HEK293 (cell line): ENCODE data around the gene RGS4.
A peak's percentile ranks its signal among the peaks of the same experiment; 100 is the strongest.

Experiments
- CTCF ChIA-PET: fragments of 350-600 bp; formaldehyde crosslinking; extraction: SDS; loops from one replicate; lab custom pipeline; 2021; ENCODE audit warnings: antibody characterized with exemption; lab: Yijun Ruan, JAX
- POLR2A ChIA-PET: fragments of 300-600 bp; formaldehyde crosslinking; extraction: SDS; loops from one replicate; lab custom pipeline; 2020; ENCODE audit warnings: antibody characterized with exemption, inconsistent platforms; lab: Yijun Ruan, JAX
- H3K27ac ChIP-seq: fragments of 200-500 bp; sonication (Bioruptor generic); 2 replicates; pipeline ENCODE4 v1.5.1; 2014; ENCODE audit warnings: low read depth, low read length, control low read depth, inconsistent platforms; ENCODE audit errors: extremely low read depth
- H3K36me3 ChIP-seq, 2 experiments: fragments of 200-500 bp in 1 of 2; sonication (Bioruptor generic) in 1 of 2; 1 replicate in 1 of 2; 2 replicates in 1 of 2; pipeline ENCODE4 v1.5.1; 2014 to 2017; ENCODE audit warnings: inconsistent platforms in 2 of 2, low read length in 2 of 2; ENCODE audit not compliant: control insufficient read depth in 2 of 2, insufficient read depth in 1 of 2
- H3K4me1 ChIP-seq: fragments of 200-500 bp; sonication (Bioruptor generic); 2 replicates; pipeline ENCODE4 v1.5.1; 2014; ENCODE audit warnings: mild to moderate bottlenecking, low read length, inconsistent platforms; ENCODE audit not compliant: control insufficient read depth, insufficient read depth
- H3K4me3 ChIP-seq: 2 replicates; pipeline ENCODE4 v1.5.1; 2011; ENCODE audit warnings: low read depth, mild to moderate bottlenecking, control low read depth, low read length, moderate library complexity
- H3K9me3 ChIP-seq: fragments of 200-500 bp; sonication (Bioruptor generic); 2 replicates; pipeline ENCODE4 v1.5.1; 2014; ENCODE audit warnings: low read depth, low read length, inconsistent platforms; ENCODE audit not compliant: control insufficient read depth, insufficient read depth
- KLF1 ChIP-seq: fragments of 450-650 bp; formaldehyde crosslinking; IDR thresholded peaks from 2 replicates; pipeline ENCODE4 v1.5.1; 2016; ENCODE audit warnings: missing biosample characterization, missing genetic modification characterization
- KLF10 ChIP-seq: fragments of 450-650 bp; IDR thresholded peaks from 2 replicates; pipeline ENCODE4 v1.5.1; 2018; ENCODE audit warnings: missing biosample characterization, mild to moderate bottlenecking, missing genetic modification characterization
- MZF1 ChIP-seq: fragments of 450-650 bp; formaldehyde crosslinking; IDR thresholded peaks from 2 replicates; pipeline ENCODE4 v1.5.1; 2017; ENCODE audit warnings: missing biosample characterization, missing genetic modification characterization, borderline replicate concordance
- PRDM1 ChIP-seq: fragments of 450-650 bp; formaldehyde crosslinking; IDR thresholded peaks from 2 replicates; pipeline ENCODE4; 2016; ENCODE audit warnings: missing biosample characterization, missing genetic modification characterization
- SP7 ChIP-seq: fragments of 450-650 bp; formaldehyde crosslinking; IDR thresholded peaks from 2 replicates; pipeline ENCODE4 v1.5.1; 2016; ENCODE audit warnings: missing biosample characterization, missing genetic modification characterization
- TCF7L2 ChIP-seq: IDR thresholded peaks from 2 replicates; pipeline ENCODE4 v1.6.1; 2011; ENCODE audit warnings: low read depth, mild to moderate bottlenecking, inconsistent platforms, low read length, moderate library complexity, borderline replicate concordance
- YY1 ChIP-seq: fragments of 450-650 bp; formaldehyde crosslinking; IDR thresholded peaks from 2 replicates; pipeline ENCODE4 v1.5.1; 2018; ENCODE audit warnings: missing biosample characterization, missing genetic modification characterization
- ZEB2 ChIP-seq: fragments of 450-650 bp; formaldehyde crosslinking; IDR thresholded peaks from 2 replicates; pipeline ENCODE4 v1.5.1; 2016; ENCODE audit warnings: missing biosample characterization, missing genetic modification characterization
- ZFP3 ChIP-seq: fragments of 450-650 bp; formaldehyde crosslinking; IDR thresholded peaks from 2 replicates; pipeline ENCODE4 v1.5.1; 2016; ENCODE audit warnings: low read depth, missing biosample characterization, missing genetic modification characterization
- ZIC2 ChIP-seq: fragments of 450-650 bp; formaldehyde crosslinking; IDR thresholded peaks from 2 replicates; pipeline ENCODE4 v1.5.1; 2016; ENCODE audit warnings: missing biosample characterization, missing genetic modification characterization
- ZNF114 ChIP-seq: fragments of 450-650 bp; formaldehyde crosslinking; IDR thresholded peaks from 2 replicates; pipeline ENCODE4 v1.5.0; 2017; ENCODE audit warnings: missing biosample characterization, missing genetic modification characterization
- ZNF146 ChIP-seq: fragments of 450-650 bp; formaldehyde crosslinking; IDR thresholded peaks from 2 replicates; pipeline ENCODE4 v1.5.1; 2016; ENCODE audit warnings: missing biosample characterization, missing genetic modification characterization
- ZNF157 ChIP-seq: fragments of 450-650 bp; formaldehyde crosslinking; IDR thresholded peaks from 2 replicates; pipeline ENCODE4 v1.5.1; 2016; ENCODE audit warnings: missing biosample characterization, missing genetic modification characterization
- ZNF184 ChIP-seq: fragments of 450-650 bp; IDR thresholded peaks from 2 replicates; pipeline ENCODE4 v1.5.1; 2018; ENCODE audit warnings: missing biosample characterization, mild to moderate bottlenecking, missing genetic modification characterization
- ZNF324 ChIP-seq: fragments of 450-650 bp; formaldehyde crosslinking; IDR thresholded peaks from 2 replicates; pipeline ENCODE4 v1.5.1; 2016; ENCODE audit warnings: missing biosample characterization, missing genetic modification characterization
- ZNF335 ChIP-seq: fragments of 450-650 bp; formaldehyde crosslinking; conservative IDR thresholded peaks from 2 replicates; pipeline ENCODE4 v1.5.1; 2016; ENCODE audit warnings: missing biosample characterization, missing genetic modification characterization
- ZNF366 ChIP-seq: fragments of 450-650 bp; formaldehyde crosslinking; conservative IDR thresholded peaks from 2 replicates; pipeline ENCODE4 v1.5.1; 2016; ENCODE audit warnings: missing biosample characterization, missing genetic modification characterization
- ZNF37A ChIP-seq: fragments of 450-650 bp; IDR thresholded peaks from 2 replicates; pipeline ENCODE4 v1.5.1; 2018; ENCODE audit warnings: missing biosample characterization, missing genetic modification characterization
- ZNF391 ChIP-seq: fragments of 450-650 bp; formaldehyde crosslinking; IDR thresholded peaks from 2 replicates; pipeline ENCODE4 v1.5.1; 2016; ENCODE audit warnings: low read depth, missing biosample characterization, missing genetic modification characterization, borderline replicate concordance
- ZNF473 ChIP-seq: fragments of 450-650 bp; formaldehyde crosslinking; IDR thresholded peaks from 2 replicates; pipeline ENCODE4 v1.5.1; 2017; ENCODE audit warnings: missing biosample characterization, missing genetic modification characterization
- ZNF555 ChIP-seq: fragments of 450-650 bp; formaldehyde crosslinking; conservative IDR thresholded peaks from 2 replicates; pipeline ENCODE4 v1.5.1; 2017; ENCODE audit warnings: missing biosample characterization, mild to moderate bottlenecking, missing genetic modification characterization, inconsistent platforms
- ZNF596 ChIP-seq: fragments of 450-650 bp; IDR thresholded peaks from 2 replicates; pipeline ENCODE4 v1.5.0; 2018; ENCODE audit warnings: missing biosample characterization, mild to moderate bottlenecking, missing genetic modification characterization, moderate library complexity
- ZNF629 ChIP-seq: fragments of 450-650 bp; formaldehyde crosslinking; IDR thresholded peaks from 2 replicates; pipeline ENCODE4 v1.5.1; 2017; ENCODE audit warnings: missing biosample characterization, missing genetic modification characterization
- ZNF776 ChIP-seq: fragments of 450-650 bp; formaldehyde crosslinking; IDR thresholded peaks from 2 replicates; pipeline ENCODE4 v1.5.0; 2017; ENCODE audit warnings: missing biosample characterization, missing genetic modification characterization, borderline replicate concordance
- ZNF830 ChIP-seq: fragments of 450-650 bp; IDR thresholded peaks from 2 replicates; pipeline ENCODE4 v1.5.0; 2018; ENCODE audit warnings: missing biosample characterization, missing genetic modification characterization, low read depth, mild to moderate bottlenecking, moderate library complexity
- ZSCAN16 ChIP-seq: fragments of 450-650 bp; formaldehyde crosslinking; IDR thresholded peaks from 2 replicates; pipeline ENCODE4 v1.5.1; 2016; ENCODE audit warnings: missing biosample characterization, missing genetic modification characterization
- TF ChIP-seq, protein P1 (sequence below): fragments of 450-650 bp; formaldehyde crosslinking; IDR thresholded peaks from 2 replicates; pipeline ENCODE4 v1.5.1; 2016; ENCODE audit warnings: missing biosample characterization, missing genetic modification characterization, borderline replicate concordance
- TF ChIP-seq, protein P2 (sequence below): fragments of 450-650 bp; formaldehyde crosslinking; IDR thresholded peaks from 2 replicates; pipeline ENCODE4; 2016; ENCODE audit warnings: missing biosample characterization, missing genetic modification characterization
- TF ChIP-seq, protein P3 (sequence below): fragments of 450-650 bp; formaldehyde crosslinking; IDR thresholded peaks from 2 replicates; pipeline ENCODE4 v1.5.1; 2016; ENCODE audit warnings: missing biosample characterization, missing genetic modification characterization

RGS4 gene

DNA sequence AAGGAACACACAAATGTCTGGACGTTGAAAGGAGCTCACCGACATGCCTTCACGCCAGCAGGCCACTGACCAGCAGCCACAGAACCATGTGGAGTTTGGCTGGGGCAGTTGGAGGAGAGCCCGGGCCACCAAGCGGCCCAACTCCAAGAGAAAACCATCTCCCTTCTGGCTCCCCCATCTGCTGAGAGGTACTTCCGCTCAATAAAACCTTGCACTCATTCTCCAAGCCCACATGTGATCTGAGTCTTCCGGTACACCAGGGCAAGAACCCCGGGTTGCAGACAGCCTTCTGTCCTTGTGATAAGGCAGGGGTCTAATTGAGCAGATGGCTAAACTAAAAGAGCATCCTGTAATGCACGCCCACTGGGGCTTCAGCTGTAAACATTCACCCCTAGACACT lies 24.4 kb downstream of the RGS4 start:
- H3K4me3 ChIP-seq: no peak overlapping the region
- ChIA-PET POLR2A (no interaction called here), CTCF (interaction anchor here (0.7 kb wide), 1 partner anchor 20 kb away, joined by 3 read pairs; no protein-coding TSS in a partner anchor)
- peaks cover 9% of the 10 kb centered on the region; the same call in 1 of the 2 replicates for H3K4me1 ChIP-seq
- no peaks in the 10 kb centered on the region for H3K36me3 ChIP-seq
- no peak for TF ChIP-seq MZF1 (tag by site-specific recombination)
- TF ChIP-seq YY1 (tag by site-specific recombination): no peak
- TF ChIP-seq ZNF629 (tag by site-specific recombination): no peak
- H3K27ac ChIP-seq: no peak overlapping the region
- H3K9me3 ChIP-seq: no peaks in the 10 kb centered on the region

DNA sequence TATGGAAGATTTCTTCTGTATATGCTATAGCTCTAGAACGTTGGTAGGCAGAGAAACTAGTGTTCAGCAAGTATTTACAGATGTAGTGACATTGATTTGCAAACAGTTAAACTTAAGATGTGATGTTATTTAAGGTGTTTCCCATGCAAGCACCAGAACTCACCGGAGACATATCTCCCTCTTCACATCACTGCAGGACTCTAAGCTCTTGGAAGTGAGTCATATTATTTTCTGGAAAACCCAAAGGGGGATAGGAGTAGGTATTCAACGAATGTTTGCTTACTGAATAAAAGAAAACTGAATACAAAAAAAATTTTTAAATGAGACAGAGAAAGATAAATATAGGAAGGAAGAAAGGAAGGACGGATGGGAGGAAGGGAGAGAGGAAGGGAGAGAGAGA lies 25.0 kb downstream of the RGS4 start:
- Histone ChIP-seq H3K27ac (no peak overlapping the region), H3K4me1 (peaks cover 9% of the 10 kb centered on the region; the same call in 1 of the 2 replicates), H3K9me3 (no peaks in the 10 kb centered on the region), H3K4me3 (no peak overlapping the region), H3K36me3 (no peaks in the 10 kb centered on the region)
- CTCF ChIA-PET: interaction anchor here (0.7 to 0.9 kb wide), 2 partner anchors 13 to 20 kb away, joined by 3 to 4 read pairs; no protein-coding TSS in a partner anchor
- POLR2A ChIA-PET: no interaction called here
- no peak for TF ChIP-seq ZNF324 (tag by site-specific recombination)
- 0 out of 2 replicates have a peak, but pooled peaks have one; percentile 42 for TF ChIP-seq ZNF366

DNA sequence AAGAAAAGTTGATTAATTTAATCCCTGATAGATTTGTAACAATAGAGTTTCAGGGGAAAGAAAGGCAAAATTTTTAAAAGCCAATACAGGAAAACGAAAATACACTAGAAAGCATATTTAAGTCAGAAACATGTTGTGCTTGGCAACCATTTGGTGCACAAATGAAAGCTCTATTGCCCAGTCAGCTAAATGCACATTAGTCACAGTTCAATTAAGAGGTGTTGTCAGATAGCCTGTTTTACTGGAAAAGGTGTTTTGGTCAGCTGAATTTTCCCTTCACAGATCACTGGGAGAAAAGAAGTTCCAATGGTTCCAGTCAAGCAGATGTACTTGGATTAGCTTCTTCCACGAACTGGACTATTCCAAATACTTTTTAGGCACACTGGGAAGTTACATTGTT lies 25.4 kb downstream of the RGS4 start:
- Histone ChIP-seq H3K9me3 (no peaks in the 10 kb centered on the region), H3K27ac (no peak overlapping the region), H3K36me3 (no peaks in the 10 kb centered on the region), H3K4me3 (no peak overlapping the region), H3K4me1 (peaks cover 9% of the 10 kb centered on the region; the same call in 1 of the 2 replicates)
- ChIA-PET CTCF (interaction anchor here (0.9 to 1.2 kb wide), 2 partner anchors 13 to 22 kb away, joined by 3 to 4 read pairs; no protein-coding TSS in a partner anchor), POLR2A (no interaction called here)
- TF ChIP-seq ZFP3 (tag by site-specific recombination) (no peak), ZNF157 (tag by site-specific recombination) (no peak), ZEB2 (tag by site-specific recombination) (no peak), ZNF184 (tag by site-specific recombination) (no peak), ZNF391 (tag by site-specific recombination) (no peak), ZNF146 (tag by site-specific recombination) (no peak), ZSCAN16 (no peak), TCF7L2 (no peak), ZNF335 (tag by site-specific recombination) (peak; percentile 20; the same call in 1 of the 2 replicates), SP7 (tag by site-specific recombination) (no peak), ZNF596 (tag by site-specific recombination) (no peak), ZIC2 (tag by site-specific recombination) (no peak), ZNF473 (no peak), ZNF37A (no peak), ZNF830 (tag by site-specific recombination) (no peak), ZNF114 (tag by site-specific recombination) (no peak), PRDM1 (peak; percentile 25; the same call in 1 of the 2 replicates), KLF10 (tag by site-specific recombination) (no peak), ZNF776 (tag by site-specific recombination) (no peak), ZNF555 (tag by site-specific recombination) (no peak), KLF1 (tag by site-specific recombination) (no peak)
- TF ChIP-seq, protein P1, sequence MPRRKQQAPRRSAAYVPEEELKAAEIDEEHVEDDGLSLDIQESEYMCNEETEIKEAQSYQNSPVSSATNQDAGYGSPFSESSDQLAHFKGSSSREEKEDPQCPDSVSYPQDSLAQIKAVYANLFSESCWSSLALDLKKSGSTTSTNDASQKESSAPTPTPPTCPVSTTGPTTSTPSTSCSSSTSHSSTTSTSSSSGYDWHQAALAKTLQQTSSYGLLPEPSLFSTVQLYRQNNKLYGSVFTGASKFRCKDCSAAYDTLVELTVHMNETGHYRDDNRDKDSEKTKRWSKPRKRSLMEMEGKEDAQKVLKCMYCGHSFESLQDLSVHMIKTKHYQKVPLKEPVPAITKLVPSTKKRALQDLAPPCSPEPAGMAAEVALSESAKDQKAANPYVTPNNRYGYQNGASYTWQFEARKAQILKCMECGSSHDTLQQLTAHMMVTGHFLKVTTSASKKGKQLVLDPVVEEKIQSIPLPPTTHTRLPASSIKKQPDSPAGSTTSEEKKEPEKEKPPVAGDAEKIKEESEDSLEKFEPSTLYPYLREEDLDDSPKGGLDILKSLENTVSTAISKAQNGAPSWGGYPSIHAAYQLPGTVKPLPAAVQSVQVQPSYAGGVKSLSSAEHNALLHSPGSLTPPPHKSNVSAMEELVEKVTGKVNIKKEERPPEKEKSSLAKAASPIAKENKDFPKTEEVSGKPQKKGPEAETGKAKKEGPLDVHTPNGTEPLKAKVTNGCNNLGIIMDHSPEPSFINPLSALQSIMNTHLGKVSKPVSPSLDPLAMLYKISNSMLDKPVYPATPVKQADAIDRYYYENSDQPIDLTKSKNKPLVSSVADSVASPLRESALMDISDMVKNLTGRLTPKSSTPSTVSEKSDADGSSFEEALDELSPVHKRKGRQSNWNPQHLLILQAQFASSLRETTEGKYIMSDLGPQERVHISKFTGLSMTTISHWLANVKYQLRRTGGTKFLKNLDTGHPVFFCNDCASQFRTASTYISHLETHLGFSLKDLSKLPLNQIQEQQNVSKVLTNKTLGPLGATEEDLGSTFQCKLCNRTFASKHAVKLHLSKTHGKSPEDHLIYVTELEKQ: no peak
- TF ChIP-seq, protein P2, sequence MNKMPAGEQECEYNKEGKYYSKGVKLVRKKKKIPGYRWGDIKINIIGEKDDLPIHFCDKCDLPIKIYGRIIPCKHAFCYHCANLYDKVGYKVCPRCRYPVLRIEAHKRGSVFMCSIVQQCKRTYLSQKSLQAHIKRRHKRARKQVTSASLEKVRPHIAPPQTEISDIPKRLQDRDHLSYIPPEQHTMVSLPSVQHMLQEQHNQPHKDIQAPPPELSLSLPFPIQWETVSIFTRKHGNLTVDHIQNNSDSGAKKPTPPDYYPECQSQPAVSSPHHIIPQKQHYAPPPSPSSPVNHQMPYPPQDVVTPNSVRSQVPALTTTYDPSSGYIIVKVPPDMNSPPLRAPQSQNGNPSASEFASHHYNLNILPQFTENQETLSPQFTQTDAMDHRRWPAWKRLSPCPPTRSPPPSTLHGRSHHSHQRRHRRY (tag by site-specific recombination): no peak
- TF ChIP-seq, protein P3, sequence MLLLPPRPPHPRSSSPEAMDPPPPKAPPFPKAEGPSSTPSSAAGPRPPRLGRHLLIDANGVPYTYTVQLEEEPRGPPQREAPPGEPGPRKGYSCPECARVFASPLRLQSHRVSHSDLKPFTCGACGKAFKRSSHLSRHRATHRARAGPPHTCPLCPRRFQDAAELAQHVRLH (tag by site-specific recombination): no peak
